GM12801 (cell line): ENCODE results near the gene CCDC180.

Experiments
- TF ChIP-seq, protein P1 (sequence below): IDR thresholded peaks from one replicate; pipeline ENCODE4 v1.5.1; 2011; ENCODE audit warnings: control low read depth; ENCODE audit not compliant: insufficient read length; ENCODE audit errors: extremely low read depth

Gene CCDC180

DNA sequence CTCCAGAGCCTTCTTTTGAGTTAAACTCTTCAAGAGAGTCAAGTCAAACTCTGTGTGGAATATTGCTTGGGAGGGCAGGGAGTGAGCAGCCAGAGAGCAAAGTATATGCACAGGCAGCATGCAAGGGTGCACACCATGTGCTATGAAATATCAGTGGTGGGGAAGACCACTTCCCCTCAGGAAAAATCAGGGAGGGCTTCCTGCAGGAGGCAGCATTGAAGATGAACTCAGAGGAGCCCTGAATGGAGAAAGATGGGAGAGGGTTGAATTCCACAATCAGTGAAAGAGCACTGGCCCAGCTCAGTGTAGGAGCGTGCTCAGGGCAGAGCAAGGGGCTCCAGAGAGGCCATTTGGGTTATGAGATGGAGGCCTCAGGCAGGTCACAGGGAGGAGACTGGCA, 41.9 kb downstream of the CCDC180 start:
- TF ChIP-seq, protein P1, sequence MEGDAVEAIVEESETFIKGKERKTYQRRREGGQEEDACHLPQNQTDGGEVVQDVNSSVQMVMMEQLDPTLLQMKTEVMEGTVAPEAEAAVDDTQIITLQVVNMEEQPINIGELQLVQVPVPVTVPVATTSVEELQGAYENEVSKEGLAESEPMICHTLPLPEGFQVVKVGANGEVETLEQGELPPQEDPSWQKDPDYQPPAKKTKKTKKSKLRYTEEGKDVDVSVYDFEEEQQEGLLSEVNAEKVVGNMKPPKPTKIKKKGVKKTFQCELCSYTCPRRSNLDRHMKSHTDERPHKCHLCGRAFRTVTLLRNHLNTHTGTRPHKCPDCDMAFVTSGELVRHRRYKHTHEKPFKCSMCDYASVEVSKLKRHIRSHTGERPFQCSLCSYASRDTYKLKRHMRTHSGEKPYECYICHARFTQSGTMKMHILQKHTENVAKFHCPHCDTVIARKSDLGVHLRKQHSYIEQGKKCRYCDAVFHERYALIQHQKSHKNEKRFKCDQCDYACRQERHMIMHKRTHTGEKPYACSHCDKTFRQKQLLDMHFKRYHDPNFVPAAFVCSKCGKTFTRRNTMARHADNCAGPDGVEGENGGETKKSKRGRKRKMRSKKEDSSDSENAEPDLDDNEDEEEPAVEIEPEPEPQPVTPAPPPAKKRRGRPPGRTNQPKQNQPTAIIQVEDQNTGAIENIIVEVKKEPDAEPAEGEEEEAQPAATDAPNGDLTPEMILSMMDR, result no peak

DNA sequence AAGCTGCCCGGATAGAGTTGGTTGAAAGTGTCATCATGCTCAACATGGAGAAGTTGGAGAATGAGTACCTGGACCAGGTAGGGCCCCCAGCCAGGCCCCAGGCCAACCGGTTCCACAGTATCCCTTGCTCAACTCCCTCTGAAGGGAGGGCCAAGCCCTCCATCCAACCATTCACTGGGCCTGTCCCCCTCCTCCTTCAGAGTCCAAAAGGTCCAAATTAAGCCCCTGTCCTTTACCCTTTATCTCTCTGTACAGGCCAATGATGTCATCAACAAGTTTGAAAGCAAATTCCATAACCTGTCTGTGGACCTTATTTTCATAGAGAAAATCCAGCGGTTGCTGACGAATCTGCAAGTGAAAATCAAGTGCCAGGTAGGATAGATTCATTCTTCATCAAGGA, 47.2 kb downstream of the CCDC180 start:
- TF ChIP-seq, protein P1, result no peak

DNA sequence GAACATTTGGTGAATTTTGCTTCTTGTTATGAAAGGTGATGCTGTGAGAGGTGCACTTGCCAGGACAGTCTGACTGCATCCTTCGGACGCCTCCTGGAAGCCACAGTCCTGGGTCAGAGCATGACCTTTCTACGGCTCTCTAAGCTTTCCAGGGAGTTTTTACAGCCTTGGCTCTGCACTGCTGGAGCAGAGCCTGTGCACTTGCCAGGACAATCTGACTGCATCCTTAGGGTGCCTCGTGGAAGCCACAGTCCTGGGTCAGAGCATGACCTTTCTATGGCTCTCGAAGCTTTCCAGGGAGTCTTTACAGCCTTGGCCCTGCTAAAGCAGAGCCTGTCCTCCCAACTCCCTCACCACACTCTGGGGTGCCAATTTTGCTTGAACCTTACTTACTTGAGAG, 49.6 kb downstream of the CCDC180 start:
- TF ChIP-seq, protein P1, result no peak
